ENCODE measurements around the gene POFUT2. TPM values are rescaled to one million over a fixed set of nuclear protein-coding genes. Genes with fewer than 3 reads are reported as not detected.

Gene POFUT2
- total RNA-seq, 1 experiment from 2014 or later = 28.2 TPM

GRCh38 chr21:45313682-45314081 is 26.0 kb upstream of the POFUT2 start:
- H3K4me2 ChIP-seq (ENCODE audit: low read length) = no peak overlapping the region
- ChIA-PET CTCF (no interaction called here), POLR2A (ENCODE audit: unreplicated experiment) (no interaction called here)
- H3K27ac ChIP-seq (ENCODE audit: low read length) = no peak overlapping the region
- BruUV-seq (replicated peaks) = no TSS peak
- H3K9ac ChIP-seq (ENCODE audit: low read length) = no peak overlapping the region
- TF ChIP-seq EZH2phosphoT487 (IDR thresholded peaks at IDR 0.05; ENCODE audit: borderline replicate concordance, low read length) (no peak), CTCF (conservative IDR thresholded peaks at IDR 0.05; ENCODE audit: low read depth, low read length) (no peak), EZH2 (IDR thresholded peaks at IDR 0.05; ENCODE audit: low read length, unreplicated experiment) (no peak)
- DNase-seq = no peak
- no peaks in the 10 kb centered on the region for H4K20me1 ChIP-seq (ENCODE audit: low read length)
- no peaks in the 10 kb centered on the region for H3K27me3 ChIP-seq (ENCODE audit: low read length)
- H3K9me3 ChIP-seq (ENCODE audit: low read length) = no peaks in the 10 kb centered on the region
- H3K4me3 ChIP-seq (ENCODE audit: low read length) = no peak overlapping the region
- peaks cover 24% of the 10 kb centered on the region for H3K4me1 ChIP-seq (ENCODE audit: insufficient read depth, low read length)
- intact Hi-C loops (cut with micrococcal nuclease) = no loop called here
- H3K79me2 ChIP-seq (ENCODE audit: low read length) = no peaks in the 10 kb centered on the region
- H3K36me3 ChIP-seq (ENCODE audit: low read depth, low read length) = no peaks in the 10 kb centered on the region
- no peak for ATAC-seq
- H3K9me2 ChIP-seq (replicated peaks; ENCODE audit: low read length) = no peaks in the 10 kb centered on the region
- H3F3A ChIP-seq (ENCODE audit: low read length, unreplicated experiment) = no peaks in the 10 kb centered on the region
- no peak overlapping the region for H2AFZ ChIP-seq (ENCODE audit: low read length)

DNA sequence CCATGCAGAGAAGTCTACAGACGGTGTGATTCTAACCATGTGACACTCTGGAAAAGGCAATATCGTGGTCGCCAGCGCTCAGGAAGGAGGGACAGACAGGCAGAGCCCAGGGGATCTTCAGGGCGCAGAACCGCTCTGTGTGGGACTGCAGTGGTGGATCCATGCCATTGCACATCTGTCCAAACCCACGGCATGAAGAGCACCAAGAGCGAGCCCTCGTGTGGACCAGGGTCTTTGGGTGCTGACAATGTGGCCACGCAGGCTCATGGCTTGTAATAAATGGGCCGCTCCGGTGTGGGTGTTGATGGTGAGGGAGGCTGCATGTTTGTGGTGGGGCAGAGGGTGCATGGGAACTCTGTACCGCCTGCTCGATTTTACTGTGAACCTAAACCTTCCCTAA is 25.3 kb upstream of the POFUT2 start:
- H3K4me3 ChIP-seq (ENCODE audit: low read length) = no peak overlapping the region
- ChIA-PET CTCF (no interaction called here), POLR2A (ENCODE audit: unreplicated experiment) (no interaction called here)
- no peak overlapping the region for H3K4me2 ChIP-seq (ENCODE audit: low read length)
- no peaks in the 10 kb centered on the region for H3K9me3 ChIP-seq (ENCODE audit: low read length)
- H3K4me1 ChIP-seq (ENCODE audit: insufficient read depth, low read length) = peaks cover 18% of the 10 kb centered on the region
- H3K9me2 ChIP-seq (replicated peaks; ENCODE audit: low read length) = no peaks in the 10 kb centered on the region
- H3K27me3 ChIP-seq (ENCODE audit: low read length) = no peaks in the 10 kb centered on the region
- no peaks in the 10 kb centered on the region for H4K20me1 ChIP-seq (ENCODE audit: low read length)
- H3K36me3 ChIP-seq (ENCODE audit: low read depth, low read length) = no peaks in the 10 kb centered on the region
- DNase-seq = no peak
- H3K79me2 ChIP-seq (ENCODE audit: low read length) = no peaks in the 10 kb centered on the region
- H2AFZ ChIP-seq (ENCODE audit: low read length) = no peak overlapping the region
- no peak overlapping the region for H3K27ac ChIP-seq (ENCODE audit: low read length)
- TF ChIP-seq EZH2phosphoT487 (IDR thresholded peaks at IDR 0.05; ENCODE audit: borderline replicate concordance, low read length) (no peak), CTCF (conservative IDR thresholded peaks at IDR 0.05; ENCODE audit: low read depth, low read length) (no peak), EZH2 (IDR thresholded peaks at IDR 0.05; ENCODE audit: low read length, unreplicated experiment) (no peak)
- BruUV-seq (replicated peaks) = no TSS peak
- no peaks in the 10 kb centered on the region for H3F3A ChIP-seq (ENCODE audit: low read length, unreplicated experiment)
- intact Hi-C loops (cut with micrococcal nuclease) = no loop called here
- H3K9ac ChIP-seq (ENCODE audit: low read length) = no peak overlapping the region
- ATAC-seq = no peak

DNA sequence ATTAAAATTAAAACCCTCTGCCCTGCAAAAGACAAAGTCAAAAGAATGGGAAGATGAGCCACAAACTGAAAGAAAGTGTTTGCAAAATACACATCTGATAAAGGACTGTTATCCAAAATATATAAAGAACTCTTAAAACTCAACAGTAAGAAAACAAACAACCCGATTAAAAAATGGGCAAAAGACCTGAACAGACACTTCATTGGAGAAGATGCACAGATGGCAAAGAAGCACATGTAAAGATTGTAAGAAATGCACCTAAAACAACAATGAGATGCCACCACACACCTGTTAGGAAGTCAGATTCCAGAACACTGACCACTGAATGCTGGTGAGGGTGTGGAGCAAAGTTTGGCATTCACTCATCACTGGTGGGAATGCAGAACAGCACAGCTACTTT is 24.6 kb upstream of the POFUT2 start:
- TF ChIP-seq CTCF (conservative IDR thresholded peaks at IDR 0.05; ENCODE audit: low read depth, low read length) = no peak
- TF ChIP-seq EZH2phosphoT487 (IDR thresholded peaks at IDR 0.05; ENCODE audit: borderline replicate concordance, low read length) = no peak
- TF ChIP-seq EZH2 (IDR thresholded peaks at IDR 0.05; ENCODE audit: low read length, unreplicated experiment) = no peak
- Histone ChIP-seq H3K4me1 (ENCODE audit: insufficient read depth, low read length) (peaks cover 10% of the 10 kb centered on the region), H3K9me3 (ENCODE audit: low read length) (no peaks in the 10 kb centered on the region), H4K20me1 (ENCODE audit: low read length) (no peaks in the 10 kb centered on the region), H3K9me2 (replicated peaks; ENCODE audit: low read length) (no peaks in the 10 kb centered on the region), H3K27ac (ENCODE audit: low read length) (no peak overlapping the region), H3K27me3 (ENCODE audit: low read length) (no peaks in the 10 kb centered on the region), H3K4me3 (ENCODE audit: low read length) (no peak overlapping the region), H3K9ac (ENCODE audit: low read length) (no peak overlapping the region), H3F3A (ENCODE audit: low read length, unreplicated experiment) (no peaks in the 10 kb centered on the region), H2AFZ (ENCODE audit: low read length) (no peak overlapping the region), H3K36me3 (ENCODE audit: low read depth, low read length) (no peaks in the 10 kb centered on the region), H3K4me2 (ENCODE audit: low read length) (no peak overlapping the region), H3K79me2 (ENCODE audit: low read length) (no peaks in the 10 kb centered on the region)
- DNase-seq = no peak
- ATAC-seq = no peak
- intact Hi-C loops (cut with micrococcal nuclease) = no loop called here
- POLR2A ChIA-PET (ENCODE audit: unreplicated experiment) = no interaction called here
- CTCF ChIA-PET = no interaction called here
- BruUV-seq (replicated peaks) = no TSS peak

All from PC-3 (cell line).